Body of pancreas (tissue), 4 donors: ENCODE results near the gene PALS1.

Source experiments
- POLR2A ChIP-seq, 3 donors: fragments of 450-650 bp; IDR thresholded peaks; one replicate each; pipeline ENCODE4 v1.6.1; 2016; ENCODE audit warnings: antibody characterized with exemption in 3 of 3, mild to moderate bottlenecking in 2 of 3
- TF ChIP-seq, protein P1 (sequence below), 7 experiments: fragments of 450-650 bp in 4 of 7; fragments of 200-600 bp in 3 of 7; sonication (generic) in 3 of 7; IDR thresholded peaks; one replicate each; pipeline ENCODE4 v1.5.1; 2016 to 2019; ENCODE audit warnings: antibody characterized with exemption in 7 of 7

DNA sequence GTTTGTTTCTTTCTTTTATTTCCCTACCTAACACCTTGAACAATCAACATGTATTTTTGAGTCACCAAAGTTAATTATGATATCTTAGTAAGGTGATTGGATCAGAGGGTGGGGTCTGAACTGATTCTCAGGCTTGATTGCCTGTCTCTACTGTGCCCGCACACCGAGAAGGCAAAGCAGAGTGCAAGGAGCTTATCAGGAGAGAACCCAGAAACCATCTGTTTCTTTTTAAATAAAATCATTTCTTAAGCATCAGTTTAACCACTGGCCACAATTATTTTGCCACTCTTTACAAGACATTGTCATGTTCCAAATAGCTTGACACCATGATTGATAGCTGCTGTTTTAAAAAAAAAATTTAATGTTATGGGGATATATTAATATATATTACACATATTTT is 48.9 kb upstream of the PALS1 start:
- TF ChIP-seq, protein P1, sequence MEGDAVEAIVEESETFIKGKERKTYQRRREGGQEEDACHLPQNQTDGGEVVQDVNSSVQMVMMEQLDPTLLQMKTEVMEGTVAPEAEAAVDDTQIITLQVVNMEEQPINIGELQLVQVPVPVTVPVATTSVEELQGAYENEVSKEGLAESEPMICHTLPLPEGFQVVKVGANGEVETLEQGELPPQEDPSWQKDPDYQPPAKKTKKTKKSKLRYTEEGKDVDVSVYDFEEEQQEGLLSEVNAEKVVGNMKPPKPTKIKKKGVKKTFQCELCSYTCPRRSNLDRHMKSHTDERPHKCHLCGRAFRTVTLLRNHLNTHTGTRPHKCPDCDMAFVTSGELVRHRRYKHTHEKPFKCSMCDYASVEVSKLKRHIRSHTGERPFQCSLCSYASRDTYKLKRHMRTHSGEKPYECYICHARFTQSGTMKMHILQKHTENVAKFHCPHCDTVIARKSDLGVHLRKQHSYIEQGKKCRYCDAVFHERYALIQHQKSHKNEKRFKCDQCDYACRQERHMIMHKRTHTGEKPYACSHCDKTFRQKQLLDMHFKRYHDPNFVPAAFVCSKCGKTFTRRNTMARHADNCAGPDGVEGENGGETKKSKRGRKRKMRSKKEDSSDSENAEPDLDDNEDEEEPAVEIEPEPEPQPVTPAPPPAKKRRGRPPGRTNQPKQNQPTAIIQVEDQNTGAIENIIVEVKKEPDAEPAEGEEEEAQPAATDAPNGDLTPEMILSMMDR (IDR thresholded peaks at IDR 0.05) = no peak
- TF ChIP-seq POLR2A (IDR thresholded peaks at IDR 0.05) = no peak
